GM12864 (cell line): ENCODE data around the gene AMOT.

Experiments
- DNase-seq: peaks from one replicate; pipeline ENCODE4 v3.0.0-alpha.2; 2011; ENCODE audit warnings: low read depth
- H3K4me3 ChIP-seq: 2 replicates; pipeline ENCODE4 v1.5.1; 2011; ENCODE audit warnings: mild to moderate bottlenecking, low read depth, low read length, control low read depth
- TF ChIP-seq, protein P1 (sequence below): IDR thresholded peaks from 2 replicates; pipeline ENCODE4 v1.5.1; 2011; ENCODE audit warnings: low read depth, mild to moderate bottlenecking, moderate library complexity, low read length, control low read depth, inconsistent platforms; ENCODE audit errors: missing control alignments

AMOT gene

DNA sequence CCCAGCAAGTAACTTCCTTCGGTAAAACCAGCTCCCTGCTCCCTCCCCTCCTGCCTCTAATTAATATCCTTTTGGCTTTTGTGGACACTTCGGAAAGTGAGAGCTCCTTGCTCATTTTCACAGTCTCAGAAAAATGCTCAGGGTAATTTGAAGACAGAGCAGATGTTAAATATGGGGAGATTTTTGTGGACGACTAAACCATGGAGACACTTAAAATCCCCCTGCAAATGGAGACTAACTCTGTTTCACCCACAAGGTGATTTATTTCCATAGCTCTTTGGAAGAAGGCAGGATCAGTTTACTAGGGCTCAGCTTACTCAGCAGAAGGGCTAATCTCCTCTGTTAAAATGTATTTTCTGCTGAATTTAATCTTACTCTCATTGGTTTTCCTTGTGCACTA is 12.2 kb upstream of the AMOT start:
- TF ChIP-seq, protein P1, sequence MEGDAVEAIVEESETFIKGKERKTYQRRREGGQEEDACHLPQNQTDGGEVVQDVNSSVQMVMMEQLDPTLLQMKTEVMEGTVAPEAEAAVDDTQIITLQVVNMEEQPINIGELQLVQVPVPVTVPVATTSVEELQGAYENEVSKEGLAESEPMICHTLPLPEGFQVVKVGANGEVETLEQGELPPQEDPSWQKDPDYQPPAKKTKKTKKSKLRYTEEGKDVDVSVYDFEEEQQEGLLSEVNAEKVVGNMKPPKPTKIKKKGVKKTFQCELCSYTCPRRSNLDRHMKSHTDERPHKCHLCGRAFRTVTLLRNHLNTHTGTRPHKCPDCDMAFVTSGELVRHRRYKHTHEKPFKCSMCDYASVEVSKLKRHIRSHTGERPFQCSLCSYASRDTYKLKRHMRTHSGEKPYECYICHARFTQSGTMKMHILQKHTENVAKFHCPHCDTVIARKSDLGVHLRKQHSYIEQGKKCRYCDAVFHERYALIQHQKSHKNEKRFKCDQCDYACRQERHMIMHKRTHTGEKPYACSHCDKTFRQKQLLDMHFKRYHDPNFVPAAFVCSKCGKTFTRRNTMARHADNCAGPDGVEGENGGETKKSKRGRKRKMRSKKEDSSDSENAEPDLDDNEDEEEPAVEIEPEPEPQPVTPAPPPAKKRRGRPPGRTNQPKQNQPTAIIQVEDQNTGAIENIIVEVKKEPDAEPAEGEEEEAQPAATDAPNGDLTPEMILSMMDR: no peak
- H3K4me3 ChIP-seq: no peak overlapping the region
- DNase-seq: no peak

DNA sequence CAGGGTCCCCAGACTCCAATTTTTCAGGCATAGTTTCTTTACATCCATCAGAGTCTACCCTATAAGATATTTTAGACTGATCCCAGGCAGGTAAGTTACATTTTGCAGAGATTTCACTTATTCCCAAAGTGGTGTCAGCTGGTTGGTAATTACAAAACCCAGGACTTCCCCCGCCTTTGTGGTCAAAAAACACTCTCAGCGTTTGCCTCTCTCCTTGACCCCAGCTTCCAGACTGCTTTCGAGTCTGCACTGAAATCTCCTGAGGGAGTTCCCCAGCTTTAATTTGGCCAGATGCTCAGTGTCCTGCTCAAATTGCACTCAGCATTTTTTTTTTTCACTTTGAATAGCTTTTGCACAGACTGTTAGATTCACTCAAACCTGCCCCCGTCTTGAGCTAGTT is 11.2 kb upstream of the AMOT start:
- TF ChIP-seq, protein P1: no peak
- peak; percentile 30 for DNase-seq
- no peak overlapping the region; the same call in 1 of the 2 replicates for H3K4me3 ChIP-seq

DNA sequence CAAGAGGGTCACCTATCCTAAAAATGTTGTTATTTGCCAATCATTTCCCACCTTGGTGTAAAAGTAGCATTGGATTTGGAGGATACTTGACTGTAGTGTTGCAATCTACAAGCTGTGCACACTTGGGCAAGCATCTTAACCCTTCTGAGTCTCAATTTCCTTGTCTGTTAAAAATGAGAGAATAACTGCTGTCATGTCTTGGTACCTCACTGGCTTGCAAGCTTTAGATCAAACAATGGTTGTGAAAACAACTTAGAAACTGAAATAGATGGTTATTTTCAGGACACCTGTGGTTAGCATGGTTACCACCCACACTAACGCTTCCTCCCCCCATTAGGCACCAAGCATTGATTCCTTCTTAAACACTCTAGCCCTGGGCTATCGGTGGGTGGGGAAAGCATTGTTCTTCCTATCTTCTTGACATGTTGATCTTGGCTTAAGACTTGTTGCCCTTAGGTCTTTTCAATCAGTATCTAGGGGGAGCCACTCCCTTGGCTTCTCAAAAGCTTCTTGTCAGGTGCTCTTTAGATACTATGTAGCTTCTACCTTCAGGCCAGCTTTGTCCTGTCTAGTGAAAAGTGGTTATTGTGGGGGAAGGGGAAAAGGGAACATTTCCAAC is 10.6 kb upstream of the AMOT start:
- TF ChIP-seq, protein P1: no peak
- DNase-seq: peak; percentile 66
- no peak overlapping the region; the same call in 1 of the 2 replicates for H3K4me3 ChIP-seq

DNA sequence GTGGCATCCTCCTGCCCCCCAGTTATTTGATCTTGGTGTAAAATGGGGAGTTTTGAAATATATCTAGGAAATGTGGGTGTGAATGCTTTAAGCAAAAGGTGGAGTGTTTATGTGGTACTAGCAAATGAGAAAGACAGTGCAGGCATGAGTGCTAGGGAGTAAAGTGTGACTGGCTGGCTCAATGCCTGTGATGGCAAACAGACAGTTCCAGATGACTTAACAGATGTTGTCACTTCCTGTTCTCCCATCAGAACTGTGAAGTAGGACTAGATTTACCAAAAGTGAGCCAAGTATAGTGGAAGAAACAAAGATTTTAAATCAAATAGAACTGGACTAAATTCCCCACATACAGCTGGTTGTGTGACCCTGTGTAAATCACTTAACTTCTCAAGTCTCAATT is 8.4 kb upstream of the AMOT start:
- DNase-seq: no peak
- no peak overlapping the region for H3K4me3 ChIP-seq
- TF ChIP-seq, protein P1: no peak

DNA sequence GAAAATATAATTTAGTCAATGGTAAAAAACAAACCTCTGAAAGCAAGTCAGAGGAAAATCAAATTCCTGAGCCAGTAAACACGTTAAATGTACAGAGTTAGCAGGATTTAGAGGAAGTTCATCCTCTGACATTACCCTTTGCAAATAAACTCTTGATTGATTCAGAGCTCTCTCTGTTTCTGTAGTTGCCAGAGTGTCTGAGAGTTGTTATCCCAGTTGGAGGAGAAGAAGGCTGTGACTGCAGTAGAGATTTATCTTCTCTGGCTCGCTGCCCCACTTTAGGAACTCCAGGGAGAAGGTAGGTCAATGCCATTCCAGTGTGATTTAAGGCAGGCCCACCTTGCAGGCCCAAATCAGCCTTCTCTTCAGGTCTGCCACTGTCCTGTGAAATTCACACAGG is 6.2 kb upstream of the AMOT start:
- no peak overlapping the region for H3K4me3 ChIP-seq
- no peak for DNase-seq
- TF ChIP-seq, protein P1: no peak

DNA sequence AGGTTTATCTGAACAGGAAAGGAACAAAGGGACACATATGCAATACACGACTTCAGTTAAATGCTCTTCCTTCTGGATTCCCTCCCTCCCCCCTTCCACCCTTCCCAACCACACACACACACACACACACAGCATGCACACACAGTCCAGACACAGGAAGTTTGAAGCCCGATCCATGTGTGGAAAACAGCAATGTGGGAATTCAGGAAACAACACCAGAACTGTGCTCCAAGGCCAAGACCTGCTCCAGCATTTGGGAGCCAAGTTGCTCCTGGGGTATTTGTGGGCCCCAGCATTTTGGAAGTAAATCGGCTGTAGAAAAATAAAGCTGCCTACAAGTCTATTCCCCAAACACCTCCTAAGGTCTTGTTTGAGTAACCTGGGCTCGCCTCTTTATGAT is 5.6 kb upstream of the AMOT start:
- TF ChIP-seq, protein P1: no peak
- H3K4me3 ChIP-seq: no peak overlapping the region
- no peak for DNase-seq

DNA sequence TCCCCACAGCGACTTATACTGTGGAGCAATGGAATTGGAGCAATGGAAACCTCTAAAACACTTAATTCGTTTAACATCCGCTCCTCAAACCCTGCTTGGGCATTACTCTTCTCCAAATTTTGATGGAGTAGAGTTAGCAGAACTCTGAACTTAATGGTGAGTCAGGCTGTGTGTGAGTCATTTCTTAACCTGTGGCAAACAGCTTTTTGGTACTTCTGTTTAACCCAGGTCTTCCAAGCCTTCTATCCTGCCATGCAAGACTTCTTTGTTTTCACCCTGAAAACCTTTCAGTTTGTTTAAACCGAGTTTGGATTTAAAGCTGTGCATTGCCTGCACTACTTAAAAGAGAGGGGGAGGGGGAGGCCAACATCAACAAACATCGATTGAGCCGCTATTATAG is 3.6 kb upstream of the AMOT start:
- H3K4me3 ChIP-seq: no peak overlapping the region
- DNase-seq: no peak
- TF ChIP-seq, protein P1: no peak
